WTC11 (cell line): Measurements from ENCODE around the gene S1PR2. TPM values are rescaled to one million over a fixed set of nuclear protein-coding genes. Genes with fewer than 3 reads are reported as not detected.

Experiments used
- ATAC-seq: fragments of 200-7000 bp; cut with Tn5 transposase; 2 replicates; pipeline ENCODE4 v1.10.0; 2021; ENCODE audit warnings: mild to moderate bottlenecking, moderate library complexity
- CTCF ChIA-PET: fragments of 300-600 bp; sonication (Branson Sonifier 250); formaldehyde crosslinking; loops from one replicate; lab custom pipeline; 2021; ENCODE audit warnings: antibody characterized with exemption; lab: Charles Lee
- POLR2A ChIA-PET: fragments of 350-600 bp; sonication (Branson Sonifier 250); formaldehyde crosslinking; loops from one replicate; lab custom pipeline; 2021; ENCODE audit warnings: antibody characterized with exemption; lab: Charles Lee
- DNase-seq: peaks from one replicate; pipeline ENCODE4 v3.0.0; 2021; ENCODE audit warnings: low spot score
- H3K27ac Mint-ChIP-seq: 2 replicates; pipeline ENCODE4 v1.8.0; 2021; ENCODE audit warnings: mixed read lengths
- H3K27me3 Mint-ChIP-seq: 2 replicates; pipeline ENCODE4 v1.8.0; 2021; ENCODE audit warnings: low read depth, mild to moderate bottlenecking, moderate library complexity, mixed read lengths
- H3K36me3 Mint-ChIP-seq: 2 replicates; pipeline ENCODE4 v1.8.0; 2021; ENCODE audit warnings: mixed read lengths
- H3K4me1 Mint-ChIP-seq: 2 replicates; pipeline ENCODE4 v1.8.0; 2022; ENCODE audit warnings: mixed read lengths
- H3K4me3 Mint-ChIP-seq: 2 replicates; pipeline ENCODE4 v1.8.0; 2021; ENCODE audit warnings: mild to moderate bottlenecking, moderate library complexity, mixed read lengths
- H3K9me3 Mint-ChIP-seq: 2 replicates; pipeline ENCODE4 v1.8.0; 2021; ENCODE audit warnings: mixed read lengths
- CREB1 ChIP-seq: sonication (generic); formaldehyde crosslinking; IDR thresholded peaks from 2 replicates; pipeline ENCODE4 v1.8.0; 2023; ENCODE audit warnings: mild to moderate bottlenecking, missing genetic modification reagents
- FOXK1 ChIP-seq: sonication (generic); formaldehyde crosslinking; IDR thresholded peaks from 2 replicates; pipeline ENCODE4 v1.8.0; 2022; ENCODE audit warnings: mild to moderate bottlenecking, moderate library complexity, missing genetic modification reagents
- GTF2I ChIP-seq: fragments of 250-450 bp; sonication (Bioruptor Pico); conservative IDR thresholded peaks from 2 replicates; pipeline ENCODE4 v1.4.0; 2021; ENCODE audit warnings: mild to moderate bottlenecking
- IRF2 ChIP-seq: sonication (generic); formaldehyde crosslinking; IDR thresholded peaks from 2 replicates; pipeline ENCODE4 v1.8.0; 2022; ENCODE audit warnings: low read depth, missing genetic modification reagents, borderline replicate concordance
- JAZF1 ChIP-seq: fragments of 250-450 bp; sonication (Bioruptor Pico); IDR thresholded peaks from 2 replicates; pipeline ENCODE4 v1.9.0; 2021; ENCODE audit warnings: moderate library complexity, mild to moderate bottlenecking, inconsistent platforms
- MYBL2 ChIP-seq: sonication (generic); formaldehyde crosslinking; IDR thresholded peaks from 2 replicates; pipeline ENCODE4 v1.8.1; 2023; ENCODE audit warnings: mild to moderate bottlenecking, moderate library complexity, missing genetic modification reagents
- NR1H2 ChIP-seq: sonication (generic); formaldehyde crosslinking; IDR thresholded peaks from 2 replicates; pipeline ENCODE4 v1.9.0; 2021; ENCODE audit warnings: mild to moderate bottlenecking, moderate library complexity, missing genetic modification reagents
- NR3C1 ChIP-seq: sonication (generic); formaldehyde crosslinking; conservative IDR thresholded peaks from 2 replicates; pipeline ENCODE4 v1.8.1; 2023; ENCODE audit warnings: low read depth, mild to moderate bottlenecking, missing genetic modification reagents
- SMAD4 ChIP-seq: sonication (generic); formaldehyde crosslinking; IDR thresholded peaks from 2 replicates; pipeline ENCODE4 v1.8.0; 2022; ENCODE audit warnings: mild to moderate bottlenecking, missing genetic modification reagents
- TP53 ChIP-seq: sonication (generic); formaldehyde crosslinking; IDR thresholded peaks from 2 replicates; pipeline ENCODE4 v1.8.1; 2023; ENCODE audit warnings: mild to moderate bottlenecking, missing genetic modification reagents
- ZBTB21 ChIP-seq: sonication (generic); formaldehyde crosslinking; IDR thresholded peaks from 2 replicates; pipeline ENCODE4 v1.8.1; 2023; ENCODE audit warnings: mild to moderate bottlenecking, missing genetic modification reagents, borderline replicate concordance
- total RNA-seq: library from RNA; stranded (reverse); gene quantifications from 3 replicates; pipeline ENCODE4 v1.2.3, GENCODE V29; 2021
- TF ChIP-seq, protein P1 (sequence below): sonication (generic); formaldehyde crosslinking; IDR thresholded peaks from 2 replicates; pipeline ENCODE4 v1.8.0; 2022; ENCODE audit warnings: mild to moderate bottlenecking, missing genetic modification reagents
- TF ChIP-seq, protein P2 (sequence below): sonication (generic); formaldehyde crosslinking; IDR thresholded peaks from 2 replicates; pipeline ENCODE4 v1.8.0; 2023; ENCODE audit warnings: missing genetic modification reagents
- TF ChIP-seq, protein P3 (sequence below): fragments of 250-450 bp; sonication (Bioruptor Pico); IDR thresholded peaks from 2 replicates; pipeline ENCODE4 v1.9.0; 2021; ENCODE audit warnings: mild to moderate bottlenecking, borderline replicate concordance
- TF ChIP-seq, protein P4 (sequence below): sonication (generic); formaldehyde crosslinking; IDR thresholded peaks from 2 replicates; pipeline ENCODE4 v1.8.0; 2023; ENCODE audit warnings: missing genetic modification reagents, mild to moderate bottlenecking, borderline replicate concordance
- TF ChIP-seq, protein P5 (sequence below): sonication (generic); formaldehyde crosslinking; IDR thresholded peaks from 2 replicates; pipeline ENCODE4 v1.8.1; 2022; ENCODE audit warnings: low read depth, mild to moderate bottlenecking, moderate library complexity, missing genetic modification reagents, borderline replicate concordance
- TF ChIP-seq, protein P6 (sequence below): sonication (generic); formaldehyde crosslinking; IDR thresholded peaks from 2 replicates; pipeline ENCODE4 v1.8.1; 2022; ENCODE audit warnings: mild to moderate bottlenecking, moderate library complexity, missing genetic modification reagents
- TF ChIP-seq, protein P7 (sequence below): sonication (generic); formaldehyde crosslinking; IDR thresholded peaks from 2 replicates; pipeline ENCODE4 v1.8.0; 2022; ENCODE audit warnings: mild to moderate bottlenecking, missing genetic modification reagents
- TF ChIP-seq, protein P8 (sequence below): fragments of 250-450 bp; sonication (Bioruptor Pico); IDR thresholded peaks from 2 replicates; pipeline ENCODE4 v1.8.0; 2021; ENCODE audit warnings: mild to moderate bottlenecking

The S1PR2 gene
- total RNA-seq, 1 experiment from 2014 or later: 13.2 TPM

DNA sequence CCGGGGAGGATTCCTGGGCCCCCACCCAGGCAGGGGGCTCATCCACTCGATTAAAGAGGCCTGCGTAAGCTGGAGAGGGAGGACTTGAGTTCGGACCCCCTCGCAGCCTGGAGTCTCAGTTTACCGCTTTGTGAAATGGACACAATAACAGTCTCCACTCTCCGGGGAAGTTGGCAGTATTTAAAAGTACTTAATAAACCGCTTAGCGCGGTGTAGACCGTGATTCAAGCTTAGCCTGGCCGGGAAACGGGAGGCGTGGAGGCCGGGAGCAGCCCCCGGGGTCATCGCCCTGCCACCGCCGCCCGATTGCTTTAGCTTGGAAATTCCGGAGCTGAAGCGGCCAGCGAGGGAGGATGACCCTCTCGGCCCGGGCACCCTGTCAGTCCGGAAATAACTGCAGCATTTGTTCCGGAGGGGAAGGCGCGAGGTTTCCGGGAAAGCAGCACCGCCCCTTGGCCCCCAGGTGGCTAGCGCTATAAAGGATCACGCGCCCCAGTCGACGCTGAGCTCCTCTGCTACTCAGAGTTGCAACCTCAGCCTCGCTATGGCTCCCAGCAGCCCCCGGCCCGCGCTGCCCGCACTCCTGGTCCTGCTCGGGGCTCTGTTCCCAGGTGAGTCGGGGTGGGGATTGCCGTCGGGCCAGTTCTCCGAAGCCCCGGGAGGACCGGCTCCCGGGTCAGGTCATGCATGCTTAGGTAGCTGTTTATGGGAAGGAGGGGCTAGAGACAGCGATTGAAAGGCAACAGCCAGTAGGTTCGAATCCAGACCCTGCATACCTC lies 39.7 kb upstream of the S1PR2 start, which contains the start of gene ICAM1:
Gene ICAM1, plus strand, starts transcription at position 505 of the 779 bp plus-strand sequence. Its CDS starts 40 bp downstream, at position 545.
- peak; percentile 72 for ATAC-seq
- Mint-ChIP-seq H3K4me3 (peak within 1 kb of the TSS; percentile 68), H3K9me3 (no peaks in the 10 kb centered on the region), H3K27me3 (peaks cover 49% of the 10 kb centered on the region), H3K4me1 (0 out of 2 replicates have a peak, but pooled peaks cover 4% of the 10 kb centered on the region), H3K27ac (no peak within 1 kb of the TSS), H3K36me3 (no peaks in the 10 kb centered on the region)
- DNase-seq: peak; percentile 78
- CTCF ChIA-PET: interaction anchor here (0.6 to 6.1 kb wide), 32 partner anchors 9 to 588 kb away, joined by 3 to 180 read pairs (median 6); partner anchors contain the start of genes CDC37, DNM2, DNMT1 and FDX2
- POLR2A ChIA-PET: interaction anchor here (0.5 to 2.5 kb wide), 10 partner anchors 12 to 118 kb away, joined by 3 to 12 read pairs (median 6); partner anchors contain the start of genes ICAM4, ICAM5, RAVER1 and TYK2
- TF ChIP-seq IRF2 (CRISPR knock-in tag): no peak
- TF ChIP-seq, protein P1, sequence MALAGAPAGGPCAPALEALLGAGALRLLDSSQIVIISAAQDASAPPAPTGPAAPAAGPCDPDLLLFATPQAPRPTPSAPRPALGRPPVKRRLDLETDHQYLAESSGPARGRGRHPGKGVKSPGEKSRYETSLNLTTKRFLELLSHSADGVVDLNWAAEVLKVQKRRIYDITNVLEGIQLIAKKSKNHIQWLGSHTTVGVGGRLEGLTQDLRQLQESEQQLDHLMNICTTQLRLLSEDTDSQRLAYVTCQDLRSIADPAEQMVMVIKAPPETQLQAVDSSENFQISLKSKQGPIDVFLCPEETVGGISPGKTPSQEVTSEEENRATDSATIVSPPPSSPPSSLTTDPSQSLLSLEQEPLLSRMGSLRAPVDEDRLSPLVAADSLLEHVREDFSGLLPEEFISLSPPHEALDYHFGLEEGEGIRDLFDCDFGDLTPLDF (CRISPR knock-in tag): no peak
- no peak; the same call in 1 of the 2 replicates for TF ChIP-seq CREB1 (CRISPR knock-in tag)
- TF ChIP-seq, protein P2, sequence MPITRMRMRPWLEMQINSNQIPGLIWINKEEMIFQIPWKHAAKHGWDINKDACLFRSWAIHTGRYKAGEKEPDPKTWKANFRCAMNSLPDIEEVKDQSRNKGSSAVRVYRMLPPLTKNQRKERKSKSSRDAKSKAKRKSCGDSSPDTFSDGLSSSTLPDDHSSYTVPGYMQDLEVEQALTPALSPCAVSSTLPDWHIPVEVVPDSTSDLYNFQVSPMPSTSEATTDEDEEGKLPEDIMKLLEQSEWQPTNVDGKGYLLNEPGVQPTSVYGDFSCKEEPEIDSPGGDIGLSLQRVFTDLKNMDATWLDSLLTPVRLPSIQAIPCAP: 0 out of 2 replicates have a peak, but pooled peaks have one; percentile 24
- TF ChIP-seq NR1H2: no peak
- TF ChIP-seq, protein P3, sequence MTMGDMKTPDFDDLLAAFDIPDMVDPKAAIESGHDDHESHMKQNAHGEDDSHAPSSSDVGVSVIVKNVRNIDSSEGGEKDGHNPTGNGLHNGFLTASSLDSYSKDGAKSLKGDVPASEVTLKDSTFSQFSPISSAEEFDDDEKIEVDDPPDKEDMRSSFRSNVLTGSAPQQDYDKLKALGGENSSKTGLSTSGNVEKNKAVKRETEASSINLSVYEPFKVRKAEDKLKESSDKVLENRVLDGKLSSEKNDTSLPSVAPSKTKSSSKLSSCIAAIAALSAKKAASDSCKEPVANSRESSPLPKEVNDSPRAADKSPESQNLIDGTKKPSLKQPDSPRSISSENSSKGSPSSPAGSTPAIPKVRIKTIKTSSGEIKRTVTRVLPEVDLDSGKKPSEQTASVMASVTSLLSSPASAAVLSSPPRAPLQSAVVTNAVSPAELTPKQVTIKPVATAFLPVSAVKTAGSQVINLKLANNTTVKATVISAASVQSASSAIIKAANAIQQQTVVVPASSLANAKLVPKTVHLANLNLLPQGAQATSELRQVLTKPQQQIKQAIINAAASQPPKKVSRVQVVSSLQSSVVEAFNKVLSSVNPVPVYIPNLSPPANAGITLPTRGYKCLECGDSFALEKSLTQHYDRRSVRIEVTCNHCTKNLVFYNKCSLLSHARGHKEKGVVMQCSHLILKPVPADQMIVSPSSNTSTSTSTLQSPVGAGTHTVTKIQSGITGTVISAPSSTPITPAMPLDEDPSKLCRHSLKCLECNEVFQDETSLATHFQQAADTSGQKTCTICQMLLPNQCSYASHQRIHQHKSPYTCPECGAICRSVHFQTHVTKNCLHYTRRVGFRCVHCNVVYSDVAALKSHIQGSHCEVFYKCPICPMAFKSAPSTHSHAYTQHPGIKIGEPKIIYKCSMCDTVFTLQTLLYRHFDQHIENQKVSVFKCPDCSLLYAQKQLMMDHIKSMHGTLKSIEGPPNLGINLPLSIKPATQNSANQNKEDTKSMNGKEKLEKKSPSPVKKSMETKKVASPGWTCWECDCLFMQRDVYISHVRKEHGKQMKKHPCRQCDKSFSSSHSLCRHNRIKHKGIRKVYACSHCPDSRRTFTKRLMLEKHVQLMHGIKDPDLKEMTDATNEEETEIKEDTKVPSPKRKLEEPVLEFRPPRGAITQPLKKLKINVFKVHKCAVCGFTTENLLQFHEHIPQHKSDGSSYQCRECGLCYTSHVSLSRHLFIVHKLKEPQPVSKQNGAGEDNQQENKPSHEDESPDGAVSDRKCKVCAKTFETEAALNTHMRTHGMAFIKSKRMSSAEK: no peak
- TF ChIP-seq, protein P4, sequence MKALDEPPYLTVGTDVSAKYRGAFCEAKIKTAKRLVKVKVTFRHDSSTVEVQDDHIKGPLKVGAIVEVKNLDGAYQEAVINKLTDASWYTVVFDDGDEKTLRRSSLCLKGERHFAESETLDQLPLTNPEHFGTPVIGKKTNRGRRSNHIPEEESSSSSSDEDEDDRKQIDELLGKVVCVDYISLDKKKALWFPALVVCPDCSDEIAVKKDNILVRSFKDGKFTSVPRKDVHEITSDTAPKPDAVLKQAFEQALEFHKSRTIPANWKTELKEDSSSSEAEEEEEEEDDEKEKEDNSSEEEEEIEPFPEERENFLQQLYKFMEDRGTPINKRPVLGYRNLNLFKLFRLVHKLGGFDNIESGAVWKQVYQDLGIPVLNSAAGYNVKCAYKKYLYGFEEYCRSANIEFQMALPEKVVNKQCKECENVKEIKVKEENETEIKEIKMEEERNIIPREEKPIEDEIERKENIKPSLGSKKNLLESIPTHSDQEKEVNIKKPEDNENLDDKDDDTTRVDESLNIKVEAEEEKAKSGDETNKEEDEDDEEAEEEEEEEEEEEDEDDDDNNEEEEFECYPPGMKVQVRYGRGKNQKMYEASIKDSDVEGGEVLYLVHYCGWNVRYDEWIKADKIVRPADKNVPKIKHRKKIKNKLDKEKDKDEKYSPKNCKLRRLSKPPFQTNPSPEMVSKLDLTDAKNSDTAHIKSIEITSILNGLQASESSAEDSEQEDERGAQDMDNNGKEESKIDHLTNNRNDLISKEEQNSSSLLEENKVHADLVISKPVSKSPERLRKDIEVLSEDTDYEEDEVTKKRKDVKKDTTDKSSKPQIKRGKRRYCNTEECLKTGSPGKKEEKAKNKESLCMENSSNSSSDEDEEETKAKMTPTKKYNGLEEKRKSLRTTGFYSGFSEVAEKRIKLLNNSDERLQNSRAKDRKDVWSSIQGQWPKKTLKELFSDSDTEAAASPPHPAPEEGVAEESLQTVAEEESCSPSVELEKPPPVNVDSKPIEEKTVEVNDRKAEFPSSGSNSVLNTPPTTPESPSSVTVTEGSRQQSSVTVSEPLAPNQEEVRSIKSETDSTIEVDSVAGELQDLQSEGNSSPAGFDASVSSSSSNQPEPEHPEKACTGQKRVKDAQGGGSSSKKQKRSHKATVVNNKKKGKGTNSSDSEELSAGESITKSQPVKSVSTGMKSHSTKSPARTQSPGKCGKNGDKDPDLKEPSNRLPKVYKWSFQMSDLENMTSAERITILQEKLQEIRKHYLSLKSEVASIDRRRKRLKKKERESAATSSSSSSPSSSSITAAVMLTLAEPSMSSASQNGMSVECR (CRISPR knock-in tag): 0 out of 2 replicates have a peak, but pooled peaks have one; percentile 39
- TF ChIP-seq, protein P5, sequence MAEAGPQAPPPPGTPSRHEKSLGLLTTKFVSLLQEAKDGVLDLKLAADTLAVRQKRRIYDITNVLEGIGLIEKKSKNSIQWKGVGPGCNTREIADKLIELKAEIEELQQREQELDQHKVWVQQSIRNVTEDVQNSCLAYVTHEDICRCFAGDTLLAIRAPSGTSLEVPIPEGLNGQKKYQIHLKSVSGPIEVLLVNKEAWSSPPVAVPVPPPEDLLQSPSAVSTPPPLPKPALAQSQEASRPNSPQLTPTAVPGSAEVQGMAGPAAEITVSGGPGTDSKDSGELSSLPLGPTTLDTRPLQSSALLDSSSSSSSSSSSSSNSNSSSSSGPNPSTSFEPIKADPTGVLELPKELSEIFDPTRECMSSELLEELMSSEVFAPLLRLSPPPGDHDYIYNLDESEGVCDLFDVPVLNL (CRISPR knock-in tag): 0 out of 2 replicates have a peak, but pooled peaks have one; percentile 50
- TF ChIP-seq MYBL2: peak; percentile 93; the same call in 1 of the 2 replicates
- peak; percentile 71 for TF ChIP-seq GTF2I
- TF ChIP-seq SMAD4 (CRISPR knock-in tag): no peak
- peak; percentile 81; the same call in 1 of the 2 replicates for TF ChIP-seq TP53 (CRISPR knock-in tag)
- TF ChIP-seq, protein P6, sequence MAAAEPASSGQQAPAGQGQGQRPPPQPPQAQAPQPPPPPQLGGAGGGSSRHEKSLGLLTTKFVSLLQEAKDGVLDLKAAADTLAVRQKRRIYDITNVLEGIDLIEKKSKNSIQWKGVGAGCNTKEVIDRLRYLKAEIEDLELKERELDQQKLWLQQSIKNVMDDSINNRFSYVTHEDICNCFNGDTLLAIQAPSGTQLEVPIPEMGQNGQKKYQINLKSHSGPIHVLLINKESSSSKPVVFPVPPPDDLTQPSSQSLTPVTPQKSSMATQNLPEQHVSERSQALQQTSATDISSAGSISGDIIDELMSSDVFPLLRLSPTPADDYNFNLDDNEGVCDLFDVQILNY (CRISPR knock-in tag): no peak
- TF ChIP-seq JAZF1 (CRISPR knock-in tag): no peak
- TF ChIP-seq, protein P7, sequence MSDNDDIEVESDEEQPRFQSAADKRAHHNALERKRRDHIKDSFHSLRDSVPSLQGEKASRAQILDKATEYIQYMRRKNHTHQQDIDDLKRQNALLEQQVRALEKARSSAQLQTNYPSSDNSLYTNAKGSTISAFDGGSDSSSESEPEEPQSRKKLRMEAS (CRISPR knock-in tag): peak; percentile 94
- no peak for TF ChIP-seq NR3C1
- TF ChIP-seq, protein P8, sequence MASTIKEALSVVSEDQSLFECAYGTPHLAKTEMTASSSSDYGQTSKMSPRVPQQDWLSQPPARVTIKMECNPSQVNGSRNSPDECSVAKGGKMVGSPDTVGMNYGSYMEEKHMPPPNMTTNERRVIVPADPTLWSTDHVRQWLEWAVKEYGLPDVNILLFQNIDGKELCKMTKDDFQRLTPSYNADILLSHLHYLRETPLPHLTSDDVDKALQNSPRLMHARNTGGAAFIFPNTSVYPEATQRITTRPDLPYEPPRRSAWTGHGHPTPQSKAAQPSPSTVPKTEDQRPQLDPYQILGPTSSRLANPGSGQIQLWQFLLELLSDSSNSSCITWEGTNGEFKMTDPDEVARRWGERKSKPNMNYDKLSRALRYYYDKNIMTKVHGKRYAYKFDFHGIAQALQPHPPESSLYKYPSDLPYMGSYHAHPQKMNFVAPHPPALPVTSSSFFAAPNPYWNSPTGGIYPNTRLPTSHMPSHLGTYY: no peak
- no peak for TF ChIP-seq FOXK1 (CRISPR knock-in tag)
- no peak; the same call in 1 of the 2 replicates for TF ChIP-seq ZBTB21
